Choroid plexus epithelial cell (primary cell): ENCODE data around the gene ADGRB3.

Experiments
- DNase-seq: peaks from one replicate; pipeline ENCODE4 v3.0.0-alpha.2; 2010; ENCODE audit warnings: low read depth
- H3K4me3 ChIP-seq: 2 replicates; pipeline ENCODE4 v1.5.1; 2011; ENCODE audit warnings: low read depth, mild to moderate bottlenecking, control low read depth, low read length, moderate library complexity
- CTCF ChIP-seq: conservative IDR thresholded peaks from 2 replicates; pipeline ENCODE4 v1.5.1; 2011; ENCODE audit warnings: low read depth, mild to moderate bottlenecking, control low read depth, inconsistent platforms, low read length, moderate library complexity

The ADGRB3 gene

GRCh38 chr6:68710916-68711315 lies 75.8 kb downstream of the ADGRB3 start:
- DNase-seq: no peak
- TF ChIP-seq CTCF: no peak
- no peak overlapping the region for H3K4me3 ChIP-seq

- no peak for DNase-seq
- no peak for TF ChIP-seq CTCF
Observed at GRCh38 chr6:68711386-68712000, 76.4 kb downstream of the ADGRB3 start.

GRCh38 chr6:68716620-68717019 lies 81.5 kb downstream of the ADGRB3 start:
- no peak overlapping the region for H3K4me3 ChIP-seq
- TF ChIP-seq CTCF: no peak
- DNase-seq: no peak

More at GRCh38 chr6:68711386-68712000, 76.4 kb downstream of the ADGRB3 start:
- H3K4me3 ChIP-seq: no peak overlapping the region

- peak; percentile 44 for DNase-seq
- H3K4me3 ChIP-seq: no peak overlapping the region
- no peak for TF ChIP-seq CTCF
Observed at GRCh38 chr6:68718385-68719073, 83.4 kb downstream of the ADGRB3 start.

GRCh38 chr6:68719761-68720160 lies 84.7 kb downstream of the ADGRB3 start:
- H3K4me3 ChIP-seq: no peak overlapping the region
- TF ChIP-seq CTCF: no peak
- no peak for DNase-seq

GRCh38 chr6:68722891-68723527 lies 87.9 kb downstream of the ADGRB3 start:
- no peak for DNase-seq
- no peak overlapping the region for H3K4me3 ChIP-seq
- TF ChIP-seq CTCF: no peak
